Peyer's patch (tissue), 4 donors: Measurements from ENCODE around the gene ZFX.

Experiments
- POLR2A ChIP-seq, 2 donors: fragments of 450-650 bp; IDR thresholded peaks; one replicate each; pipeline ENCODE4 v1.5.1; 2017; ENCODE audit warnings: antibody characterized with exemption in 2 of 2, mild to moderate bottlenecking in 2 of 2, moderate library complexity in 2 of 2
- TF ChIP-seq, protein P1 (sequence below), 6 experiments: fragments of 450-650 bp in 4 of 6; fragments of 200-600 bp in 2 of 6; sonication (generic) in 1 of 6; IDR thresholded peaks; one replicate each; pipeline ENCODE4 v1.5.1; 2017 to 2019; ENCODE audit warnings: antibody characterized with exemption in 6 of 6, mild to moderate bottlenecking in 3 of 6, moderate library complexity in 1 of 6

DNA sequence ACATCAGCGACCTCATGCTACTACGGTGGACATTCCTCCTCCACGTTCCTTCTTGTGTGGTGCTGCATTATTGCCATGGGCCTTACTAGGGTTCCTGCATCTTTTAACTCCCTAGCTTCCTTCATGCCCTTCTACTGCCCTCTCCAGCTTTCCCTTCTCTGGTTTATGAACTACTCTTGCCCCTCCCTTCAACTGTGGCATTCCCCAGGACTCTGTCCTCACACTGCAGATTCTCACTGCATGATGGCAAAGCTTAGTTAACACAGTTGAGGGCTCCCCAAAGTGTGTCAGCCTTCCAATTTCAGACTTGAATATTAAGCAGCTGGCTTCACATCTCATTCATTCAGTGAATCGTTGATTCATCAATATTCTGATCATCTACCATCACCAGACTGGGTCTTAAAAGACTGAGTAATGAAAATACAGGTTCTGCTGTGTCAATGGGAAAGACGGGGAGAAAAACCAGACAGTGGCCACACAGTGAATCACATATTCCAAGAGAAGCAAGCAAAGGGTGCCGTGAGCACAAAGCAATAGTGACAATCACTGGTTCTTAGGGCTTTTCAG lies 53.0 kb downstream of the ZFX start:
- TF ChIP-seq, protein P1, sequence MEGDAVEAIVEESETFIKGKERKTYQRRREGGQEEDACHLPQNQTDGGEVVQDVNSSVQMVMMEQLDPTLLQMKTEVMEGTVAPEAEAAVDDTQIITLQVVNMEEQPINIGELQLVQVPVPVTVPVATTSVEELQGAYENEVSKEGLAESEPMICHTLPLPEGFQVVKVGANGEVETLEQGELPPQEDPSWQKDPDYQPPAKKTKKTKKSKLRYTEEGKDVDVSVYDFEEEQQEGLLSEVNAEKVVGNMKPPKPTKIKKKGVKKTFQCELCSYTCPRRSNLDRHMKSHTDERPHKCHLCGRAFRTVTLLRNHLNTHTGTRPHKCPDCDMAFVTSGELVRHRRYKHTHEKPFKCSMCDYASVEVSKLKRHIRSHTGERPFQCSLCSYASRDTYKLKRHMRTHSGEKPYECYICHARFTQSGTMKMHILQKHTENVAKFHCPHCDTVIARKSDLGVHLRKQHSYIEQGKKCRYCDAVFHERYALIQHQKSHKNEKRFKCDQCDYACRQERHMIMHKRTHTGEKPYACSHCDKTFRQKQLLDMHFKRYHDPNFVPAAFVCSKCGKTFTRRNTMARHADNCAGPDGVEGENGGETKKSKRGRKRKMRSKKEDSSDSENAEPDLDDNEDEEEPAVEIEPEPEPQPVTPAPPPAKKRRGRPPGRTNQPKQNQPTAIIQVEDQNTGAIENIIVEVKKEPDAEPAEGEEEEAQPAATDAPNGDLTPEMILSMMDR (IDR thresholded peaks at IDR 0.05), result no peak
- no peak for TF ChIP-seq POLR2A (IDR thresholded peaks at IDR 0.05)
